RWPE1 (cell line): ENCODE results near the gene RFFL.

Source experiments
- CTCF ChIA-PET: fragments of 350-600 bp; sonication (Branson Sonifier 250); formaldehyde crosslinking; extraction: SDS; loops from one replicate; lab custom pipeline; 2021; lab: Yijun Ruan, JAX
- POLR2A ChIA-PET: fragments of 400-600 bp; formaldehyde crosslinking; extraction: SDS; loops from one replicate; lab custom pipeline; 2020; ENCODE audit warnings: antibody characterized with exemption; ENCODE audit not compliant: low non-redundant PET; lab: Yijun Ruan, JAX
- DNase-seq: peaks from one replicate; pipeline ENCODE4 v3.0.0; 2012; ENCODE audit warnings: low spot score
- H3K27ac ChIP-seq: fragments of 450-650 bp; 2 replicates; pipeline ENCODE4 v1.5.1; 2017
- TF ChIP-seq, protein P1 (sequence below): fragments of 450-650 bp; conservative IDR thresholded peaks from 2 replicates; pipeline ENCODE4 v1.5.1; 2017; ENCODE audit warnings: low read depth, mild to moderate bottlenecking

RFFL gene

DNA sequence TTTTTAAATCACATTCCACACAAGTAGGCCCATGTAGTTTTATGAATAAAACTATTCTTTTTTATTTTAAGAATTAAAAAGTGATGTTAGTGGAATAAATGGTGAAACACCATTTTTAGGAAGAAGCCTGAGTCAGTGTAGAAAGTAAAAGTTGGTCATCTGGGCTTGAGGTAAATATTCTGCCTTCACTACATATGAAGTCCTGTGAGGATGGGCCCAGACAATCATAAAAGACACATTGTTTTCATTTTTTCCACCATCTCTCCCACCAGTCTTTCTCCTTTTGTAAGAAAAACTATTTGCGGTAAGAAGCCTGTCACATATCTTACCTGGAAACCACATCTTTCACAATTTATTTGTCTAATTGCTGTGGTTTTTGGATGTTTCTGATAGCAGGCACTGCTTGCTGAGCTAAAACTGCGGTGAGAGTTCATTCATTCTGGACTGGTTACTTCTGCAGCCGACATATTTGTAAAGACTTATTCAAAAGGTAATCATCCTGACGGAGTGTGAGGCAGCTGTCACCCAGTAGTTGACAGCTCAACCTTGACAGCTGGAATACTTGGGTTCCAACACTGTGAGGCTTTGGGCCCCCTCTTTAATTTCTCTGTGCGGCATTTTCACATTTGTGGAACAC lies 10.6 kb upstream of the RFFL start:
- no peak for DNase-seq
- CTCF ChIA-PET, result no interaction called here
- POLR2A ChIA-PET, result no interaction called here
- TF ChIP-seq, protein P1, sequence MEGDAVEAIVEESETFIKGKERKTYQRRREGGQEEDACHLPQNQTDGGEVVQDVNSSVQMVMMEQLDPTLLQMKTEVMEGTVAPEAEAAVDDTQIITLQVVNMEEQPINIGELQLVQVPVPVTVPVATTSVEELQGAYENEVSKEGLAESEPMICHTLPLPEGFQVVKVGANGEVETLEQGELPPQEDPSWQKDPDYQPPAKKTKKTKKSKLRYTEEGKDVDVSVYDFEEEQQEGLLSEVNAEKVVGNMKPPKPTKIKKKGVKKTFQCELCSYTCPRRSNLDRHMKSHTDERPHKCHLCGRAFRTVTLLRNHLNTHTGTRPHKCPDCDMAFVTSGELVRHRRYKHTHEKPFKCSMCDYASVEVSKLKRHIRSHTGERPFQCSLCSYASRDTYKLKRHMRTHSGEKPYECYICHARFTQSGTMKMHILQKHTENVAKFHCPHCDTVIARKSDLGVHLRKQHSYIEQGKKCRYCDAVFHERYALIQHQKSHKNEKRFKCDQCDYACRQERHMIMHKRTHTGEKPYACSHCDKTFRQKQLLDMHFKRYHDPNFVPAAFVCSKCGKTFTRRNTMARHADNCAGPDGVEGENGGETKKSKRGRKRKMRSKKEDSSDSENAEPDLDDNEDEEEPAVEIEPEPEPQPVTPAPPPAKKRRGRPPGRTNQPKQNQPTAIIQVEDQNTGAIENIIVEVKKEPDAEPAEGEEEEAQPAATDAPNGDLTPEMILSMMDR, result no peak
- H3K27ac ChIP-seq, result no peak overlapping the region

GRCh38 chr17:35073183-35073790 lies 9.8 kb upstream of the RFFL start:
- TF ChIP-seq, protein P1, result no peak
- DNase-seq, result no peak
- no peak overlapping the region for H3K27ac ChIP-seq
- CTCF ChIA-PET, result no interaction called here
- POLR2A ChIA-PET, result no interaction called here

GRCh38 chr17:35069311-35069710 lies 5.8 kb upstream of the RFFL start:
- H3K27ac ChIP-seq, result no peak overlapping the region
- ChIA-PET CTCF (no interaction called here), POLR2A (no interaction called here)
- DNase-seq, result no peak
- TF ChIP-seq, protein P1, result no peak

GRCh38 chr17:35068249-35068648 lies 4.7 kb upstream of the RFFL start:
- POLR2A ChIA-PET, result no interaction called here
- DNase-seq, result no peak
- no peak overlapping the region for H3K27ac ChIP-seq
- CTCF ChIA-PET, result no interaction called here
- TF ChIP-seq, protein P1, result no peak

DNA sequence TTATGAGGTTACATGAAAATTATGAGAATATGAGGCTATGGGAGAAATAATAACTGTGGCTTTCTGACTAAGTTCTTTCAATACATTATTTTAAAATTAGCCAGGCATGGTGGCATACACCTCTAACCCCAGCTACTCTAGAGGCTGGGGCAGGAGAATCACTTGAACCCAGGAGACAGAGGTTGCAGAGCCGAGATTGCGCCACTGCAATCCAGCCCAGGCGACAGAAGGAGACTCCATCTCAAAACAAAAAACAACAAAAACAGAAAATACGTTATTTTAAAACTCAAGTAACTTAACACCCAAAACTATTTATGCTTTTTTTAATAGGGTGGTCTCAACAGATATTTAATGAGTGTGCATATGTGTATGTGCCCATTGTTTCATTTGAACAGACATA lies 2.4 kb upstream of the RFFL start:
- DNase-seq, result no peak
- ChIA-PET CTCF (no interaction called here), POLR2A (no interaction called here)

GRCh38 chr17:35064516-35065215 lies 1.2 kb upstream of the RFFL start:
- ChIA-PET CTCF (interaction anchor here (0.8 to 1.1 kb wide), 2 partner anchors 23 to 38 kb away, joined by 3 to 4 read pairs; no protein-coding TSS in a partner anchor), POLR2A (no interaction called here)
- no peak for DNase-seq
- TF ChIP-seq, protein P1, result no peak
- no peak overlapping the region for H3K27ac ChIP-seq

More for the DNA sequence above, 2.4 kb upstream of the RFFL start:
- no peak overlapping the region for H3K27ac ChIP-seq
- TF ChIP-seq, protein P1, result no peak
